Epidermal melanocyte (primary cell): ENCODE data around the gene SLC12A9.
"Not testable (repeated sequence)": the region's sequence is repeated elsewhere in the genome, so short reads cannot be mapped to it uniquely, and the experiment has no call there.

Source experiments
- DNase-seq: peaks from one replicate; pipeline ENCODE4 v3.0.0; 2011; ENCODE audit warnings: low spot score; ENCODE audit not compliant: insufficient read length

The SLC12A9 gene

DNA sequence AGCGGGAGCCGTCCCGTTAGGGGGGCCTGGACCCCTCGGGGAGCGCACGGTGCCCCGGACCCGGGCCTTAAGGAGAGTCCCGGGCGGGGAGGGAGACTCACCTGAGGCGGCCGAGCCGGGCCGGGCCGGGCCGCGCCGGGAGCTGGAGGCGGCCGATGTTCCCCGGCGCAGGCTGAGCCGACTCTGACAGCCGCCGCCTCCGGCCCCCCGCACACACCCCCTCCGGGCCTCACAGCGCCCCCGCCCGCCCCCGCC is 43.1 kb downstream of the SLC12A9 start, which contains the start of gene ACHE:
Gene ACHE, minus strand, starts transcription at position 188 of the 255 bp plus-strand sequence. CDS start 1,656 bp downstream, outside the sequence.
- no peak for DNase-seq

- no peak for DNase-seq
Measured at GRCh38 chr7:100895956-100896731, 43.6 kb downstream of the SLC12A9 start.

DNA sequence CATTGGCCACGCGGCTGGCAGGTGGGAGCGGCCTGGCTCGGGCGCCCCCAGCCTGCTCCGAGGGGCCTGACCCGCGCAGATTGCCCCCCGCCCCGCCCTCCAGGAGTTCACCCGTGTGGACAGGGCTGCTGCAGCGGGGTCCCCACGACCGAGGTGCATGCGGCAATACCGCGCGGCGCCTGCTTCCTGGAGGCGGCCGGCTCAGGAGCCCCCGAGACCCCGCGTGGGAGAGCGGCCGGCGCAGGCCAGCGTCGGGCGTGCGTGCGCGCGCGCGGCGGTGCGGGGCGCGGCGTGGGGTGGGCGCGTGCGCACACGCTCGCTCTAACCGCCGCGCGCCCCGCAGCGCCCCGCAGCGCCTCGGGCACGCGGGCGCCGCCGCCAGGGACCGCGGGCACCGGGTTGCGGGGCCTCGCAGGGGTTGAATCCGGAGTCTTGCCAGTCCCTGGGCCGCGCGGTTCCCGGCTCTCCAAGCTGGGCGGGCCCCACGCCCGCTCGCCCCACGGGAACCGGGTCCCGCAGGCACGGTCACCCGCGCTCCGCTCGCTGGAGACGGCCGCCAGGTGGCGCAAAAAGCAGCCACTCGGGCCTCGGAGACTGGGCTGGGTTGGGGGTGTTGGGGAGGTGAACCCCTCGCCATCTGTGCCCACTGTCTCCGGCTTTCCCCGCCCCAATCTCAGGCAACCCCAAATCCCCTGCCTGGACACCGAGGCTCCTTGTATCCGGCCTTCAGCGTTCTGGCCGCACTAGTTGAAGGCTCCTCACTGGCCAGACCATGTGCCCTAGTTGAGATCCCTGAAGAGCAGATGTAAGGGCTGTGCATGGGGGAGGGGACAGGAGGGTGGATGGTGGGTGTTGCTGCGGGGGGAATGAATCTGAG is 44.5 kb downstream of the SLC12A9 start:
- DNase-seq, result no peak

- DNase-seq, result no peak
Measured at GRCh38 chr7:100897772-100898454, 45.4 kb downstream of the SLC12A9 start.

- no peak for DNase-seq
Measured at GRCh38 chr7:100899432-100899831, 46.9 kb downstream of the SLC12A9 start.

- DNase-seq, result no peak
Measured at GRCh38 chr7:100900978-100901377, 48.5 kb downstream of the SLC12A9 start.

DNA sequence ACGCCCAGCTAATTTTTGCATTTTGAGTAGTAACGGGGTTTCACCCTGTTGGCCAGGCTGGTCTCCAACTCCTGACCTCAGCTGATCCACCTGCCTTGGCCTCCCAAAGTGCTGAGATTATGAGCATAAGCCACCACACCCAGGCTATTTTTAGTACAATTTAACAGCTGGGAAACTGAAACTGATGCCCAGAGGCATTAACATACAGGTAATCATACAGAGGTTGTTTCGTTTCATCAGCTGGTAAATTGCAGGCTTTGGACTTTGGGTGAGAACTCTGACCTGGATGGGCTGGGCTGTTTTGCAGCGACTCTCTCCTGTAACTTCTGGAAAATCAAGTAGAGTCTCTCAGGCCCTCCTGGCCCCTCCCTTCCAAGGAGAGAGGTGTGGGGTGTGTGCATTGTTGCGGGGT is 49.4 kb downstream of the SLC12A9 start:
- no peak for DNase-seq

- no peak for DNase-seq
Measured at GRCh38 chr7:100902638-100903037, 50.1 kb downstream of the SLC12A9 start.

GRCh38 chr7:100908512-100908911 is 56.0 kb downstream of the SLC12A9 start:
- DNase-seq, result no peak

DNA sequence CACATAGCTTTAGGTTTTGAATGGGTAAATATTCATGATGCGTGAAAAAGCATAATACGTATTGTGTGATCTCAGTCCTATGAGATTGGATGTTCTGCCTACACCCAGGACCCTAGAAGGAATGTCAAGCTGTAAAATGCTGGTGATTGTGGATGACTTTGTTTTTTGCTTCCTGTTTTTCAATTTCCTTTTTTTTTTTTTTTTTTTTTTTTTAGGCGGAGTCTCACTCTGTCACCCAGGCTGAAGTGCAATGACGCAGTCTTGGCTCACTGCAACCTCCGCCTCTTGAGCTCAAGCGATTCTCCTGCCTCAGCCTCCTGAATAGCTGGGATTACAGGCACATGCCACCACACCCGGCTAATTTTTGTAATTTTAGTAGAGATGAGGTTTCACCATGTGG is 57.9 kb downstream of the SLC12A9 start:
- not testable (repeated sequence) for DNase-seq

DNA sequence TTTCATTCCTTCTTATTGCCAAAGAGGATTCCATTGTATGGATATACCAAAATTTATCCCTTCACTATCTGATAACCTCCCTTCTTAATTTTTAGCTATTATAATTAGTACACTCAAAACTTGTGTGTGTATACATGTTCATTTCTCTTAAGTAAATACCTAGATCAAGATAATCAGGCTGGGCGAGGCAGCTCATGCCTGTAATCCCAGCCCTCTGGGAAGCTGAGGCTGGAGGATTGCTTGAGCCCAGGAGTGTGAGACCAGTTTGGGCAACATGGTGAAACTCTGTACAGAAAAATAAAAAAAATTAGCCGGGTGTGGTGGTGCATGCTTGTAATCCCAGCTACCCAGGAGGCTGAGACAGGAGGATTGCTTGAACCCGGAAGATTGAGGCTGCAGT is 59.0 kb downstream of the SLC12A9 start:
- DNase-seq, result no peak

- no peak for DNase-seq
Measured at GRCh38 chr7:100914208-100914878, 61.8 kb downstream of the SLC12A9 start.

GRCh38 chr7:100914879-100915447 is 62.5 kb downstream of the SLC12A9 start:
- DNase-seq, result no peak
